GM19238 (cell line): ENCODE measurements around the gene OBSCN.

Experiments used
- DNase-seq: peaks from one replicate; pipeline ENCODE4 v3.0.0; 2011; ENCODE audit warnings: low spot score; ENCODE audit not compliant: insufficient read length

Gene OBSCN

GRCh38 chr1:228365271-228366061, 157.6 kb downstream of the OBSCN start:
- DNase-seq = no peak

GRCh38 chr1:228366062-228366865, 158.4 kb downstream of the OBSCN start:
- no peak for DNase-seq

GRCh38 chr1:228366866-228367741, 159.3 kb downstream of the OBSCN start:
- DNase-seq = no peak

GRCh38 chr1:228367798-228368791, 160.3 kb downstream of the OBSCN start:
- no peak for DNase-seq

GRCh38 chr1:228368801-228369607, 161.2 kb downstream of the OBSCN start:
- DNase-seq = no peak

GRCh38 chr1:228369608-228370438, 162.0 kb downstream of the OBSCN start:
- DNase-seq = no peak

GRCh38 chr1:228370439-228370940, 162.6 kb downstream of the OBSCN start:
- no peak for DNase-seq

- no peak for DNase-seq
These were observed 163.3 kb downstream of the OBSCN start for GRCh38 chr1:228370941-228371740.

GRCh38 chr1:228371741-228372182, 163.9 kb downstream of the OBSCN start:
- no peak for DNase-seq

- no peak for DNase-seq
These were observed 164.5 kb downstream of the OBSCN start for GRCh38 chr1:228372183-228373003.

GRCh38 chr1:228373004-228373680, 165.3 kb downstream of the OBSCN start:
- DNase-seq = no peak

- no peak for DNase-seq
These were observed 166.1 kb downstream of the OBSCN start for GRCh38 chr1:228373681-228374571.

GRCh38 chr1:228374711-228375577, 167.1 kb downstream of the OBSCN start:
- no peak for DNase-seq
